Sigmoid colon (tissue), 4 donors: ENCODE measurements around the gene SYNC.
A peak's percentile ranks its signal among the peaks of the same experiment; 100 is the strongest.

ENCODE experiments used
- CTCF ChIP-seq, 4 experiments: fragments of 450-650 bp in 3 of 4; fragments of 200-600 bp in 1 of 4; IDR thresholded peaks; one replicate each; pipeline ENCODE4 v1.5.1; 2016 to 2019; ENCODE audit warnings: antibody characterized with exemption in 4 of 4, mild to moderate bottlenecking in 3 of 4, moderate library complexity in 2 of 4
- EP300 ChIP-seq, 4 donors: sonication (generic); formaldehyde crosslinking; IDR thresholded peaks; one replicate each; pipeline ENCODE4 v1.6.1; 2017; ENCODE audit warnings: antibody characterized with exemption in 4 of 4
- POLR2A ChIP-seq, 2 donors: fragments of 450-650 bp; IDR thresholded peaks; one replicate each; pipeline ENCODE4 v1.6.1; 2016; ENCODE audit warnings: antibody characterized with exemption in 2 of 2, mild to moderate bottlenecking in 2 of 2, moderate library complexity in 2 of 2
- POLR2AphosphoS5 ChIP-seq, 4 donors: sonication (generic); formaldehyde crosslinking; IDR thresholded peaks; one replicate each; pipeline ENCODE4 v1.6.1; 2017; ENCODE audit warnings: antibody characterized with exemption in 4 of 4

- TF ChIP-seq CTCF (IDR thresholded peaks at IDR 0.05) (no peak), POLR2AphosphoS5 (IDR thresholded peaks at IDR 0.05) (peak in 1 of 4 donors; percentile 4), POLR2A (IDR thresholded peaks at IDR 0.05) (no peak), EP300 (IDR thresholded peaks at IDR 0.05) (no peak)
Measured at GRCh38 chr1:32701951-32702598, 495 bp downstream of the SYNC start.
